Right ventricle myocardium inferior (tissue), 1 donor: Measurements from ENCODE around the gene FAF1. TPM values are rescaled to one million over a fixed set of nuclear protein-coding genes. Genes with fewer than 3 reads are reported as not detected.

ENCODE experiments used
- ATAC-seq: fragments of 200-7000 bp; cut with Tn5 transposase; one replicate; pipeline ENCODE4 v1.9.1; 2020; ENCODE audit warnings: mild to moderate bottlenecking, moderate library complexity
- DNase-seq: peaks from one replicate; pipeline ENCODE4 v3.0.0; 2021; ENCODE audit errors: missing footprints
- intact Hi-C: fragments of 100-400 bp; cut with DNase I; formaldehyde crosslinking; loops from one replicate; pipeline ENCODE4 v1.11.0; 2022
- total RNA-seq: library from RNA; stranded (reverse); fragmentation: NEBNext Ultra II Directional; extraction: Animal tissue kit (Norgen Biotek cat#: 25700); gene quantifications from one replicate; pipeline ENCODE4 v1.2.1, GENCODE V29; 2021
- donor health status: DM: no; HTN: yes; CAD: no; lungs with severe emphysema.

The FAF1 gene
- total RNA-seq, 1 donor from 2014 or later: 80.4 TPM

- no peak for DNase-seq
- no peak for ATAC-seq
- intact Hi-C loops: no loop called here
These were observed 438.4 kb downstream of the FAF1 start for GRCh38 chr1:50521703-50522102.

GRCh38 chr1:50517488-50517887, 442.6 kb downstream of the FAF1 start:
- ATAC-seq: no peak

GRCh38 chr1:50516056-50516455, 444.0 kb downstream of the FAF1 start:
- intact Hi-C loops: no loop called here

More at GRCh38 chr1:50517488-50517887, 442.6 kb downstream of the FAF1 start:
- intact Hi-C loops: no loop called here
- no peak for DNase-seq

GRCh38 chr1:50508040-50508586, 452.0 kb downstream of the FAF1 start:
- DNase-seq (no peak), ATAC-seq (no peak)
- intact Hi-C loops: no loop called here

More at GRCh38 chr1:50516056-50516455, 444.0 kb downstream of the FAF1 start:
- ATAC-seq (no peak), DNase-seq (no peak)

GRCh38 chr1:50505427-50505826, 454.6 kb downstream of the FAF1 start:
- ATAC-seq (no peak), DNase-seq (no peak)

GRCh38 chr1:50503515-50503914, 456.6 kb downstream of the FAF1 start:
- intact Hi-C loops: no loop called here
- DNase-seq (no peak), ATAC-seq (no peak)

More at GRCh38 chr1:50505427-50505826, 454.6 kb downstream of the FAF1 start:
- intact Hi-C loops: no loop called here

- intact Hi-C loops: no loop called here
- ATAC-seq (no peak), DNase-seq (no peak)
These were observed 457.9 kb downstream of the FAF1 start for GRCh38 chr1:50502147-50502546.

GRCh38 chr1:50497007-50497406, 463.1 kb downstream of the FAF1 start:
- no peak for DNase-seq
- ATAC-seq: no peak
- intact Hi-C loops: no loop called here

GRCh38 chr1:50493710-50494109, 466.4 kb downstream of the FAF1 start:
- intact Hi-C loops: no loop called here
- ATAC-seq: no peak
- DNase-seq: no peak

- ATAC-seq: no peak
- DNase-seq: no peak
- intact Hi-C loops: no loop called here
These were observed 467.9 kb downstream of the FAF1 start for GRCh38 chr1:50492142-50492541.

- DNase-seq (no peak), ATAC-seq (no peak)
- intact Hi-C loops: no loop called here
These were observed 468.9 kb downstream of the FAF1 start for GRCh38 chr1:50491142-50491541.

- intact Hi-C loops: no loop called here
- DNase-seq: no peak
- no peak for ATAC-seq
These were observed 469.4 kb downstream of the FAF1 start for GRCh38 chr1:50490640-50491039.

- DNase-seq (no peak), ATAC-seq (no peak)
- intact Hi-C loops: no loop called here
These were observed 471.2 kb downstream of the FAF1 start for GRCh38 chr1:50488876-50489275.

GRCh38 chr1:50488356-50488755, 471.7 kb downstream of the FAF1 start:
- DNase-seq: no peak
- intact Hi-C loops: no loop called here
- no peak for ATAC-seq

GRCh38 chr1:50487725-50488124, 472.3 kb downstream of the FAF1 start:
- intact Hi-C loops: no loop called here
- ATAC-seq (no peak), DNase-seq (no peak)

GRCh38 chr1:50481142-50481736, 478.8 kb downstream of the FAF1 start:
- no peak for ATAC-seq
- DNase-seq: no peak
- intact Hi-C loops: no loop called here

- intact Hi-C loops: no loop called here
- ATAC-seq (no peak), DNase-seq (no peak)
These were observed 483.3 kb downstream of the FAF1 start for GRCh38 chr1:50476800-50477199.

GRCh38 chr1:50474859-50475809, 484.9 kb downstream of the FAF1 start:
- DNase-seq (no peak), ATAC-seq (no peak)
- intact Hi-C loops: no loop called here

- DNase-seq (no peak), ATAC-seq (no peak)
- intact Hi-C loops: no loop called here
These were observed 486.6 kb downstream of the FAF1 start for GRCh38 chr1:50473513-50473912.

GRCh38 chr1:50471967-50472366, 488.1 kb downstream of the FAF1 start:
- DNase-seq: no peak
- intact Hi-C loops: no loop called here
- ATAC-seq: no peak
